HL-60 (cell line): ENCODE measurements around the gene ULK2.
"Not testable (repeated sequence)": the region's sequence is repeated elsewhere in the genome, so short reads cannot be mapped to it uniquely, and the experiment has no call there.

Source experiments
- DNase-seq, 2 experiments: peaks; one replicate each; pipeline ENCODE4 v3.0.0-alpha.2; 2010 to 2020; ENCODE audit warnings: low read depth in 1 of 2, low spot score in 1 of 2
- H3K27ac ChIP-seq: fragments of 250-450 bp; sonication (Bioruptor Pico); replicated peaks from 2 replicates; pipeline ENCODE4 v1.5.1; 2020; ENCODE audit warnings: mild to moderate bottlenecking, moderate library complexity
- H3K27me3 ChIP-seq: fragments of 250-450 bp; sonication (Bioruptor Pico); 2 replicates; pipeline ENCODE4 v1.5.1; 2021; ENCODE audit warnings: mild to moderate bottlenecking, moderate library complexity; ENCODE audit not compliant: insufficient read depth, poor library complexity, severe bottlenecking
- H3K4me3 ChIP-seq: replicated peaks from 2 replicates; pipeline ENCODE4 v1.5.1; 2011; ENCODE audit warnings: mild to moderate bottlenecking, control low read depth, low read length; ENCODE audit not compliant: insufficient read depth
- GABPA ChIP-seq: IDR thresholded peaks from 2 replicates; pipeline ENCODE4 v1.6.1; 2012; ENCODE audit warnings: low read depth
- POLR2AphosphoS5 ChIP-seq: IDR thresholded peaks from 2 replicates; pipeline ENCODE4 v1.6.1; 2012; ENCODE audit warnings: low read depth
- SPI1 ChIP-seq: IDR thresholded peaks from 2 replicates; pipeline ENCODE4 v1.6.1; 2012; ENCODE audit warnings: low read depth, mild to moderate bottlenecking, borderline replicate concordance
- TF ChIP-seq, protein P1 (sequence below): IDR thresholded peaks from one replicate; pipeline ENCODE4 v1.5.1; 2011; ENCODE audit warnings: low read length, control low read depth, inconsistent platforms; ENCODE audit not compliant: insufficient read depth
- TF ChIP-seq, protein P2 (sequence below): IDR thresholded peaks from 2 replicates; pipeline ENCODE4 v1.6.1; 2012; ENCODE audit warnings: low read depth; ENCODE audit not compliant: insufficient replicate concordance

The ULK2 gene

DNA sequence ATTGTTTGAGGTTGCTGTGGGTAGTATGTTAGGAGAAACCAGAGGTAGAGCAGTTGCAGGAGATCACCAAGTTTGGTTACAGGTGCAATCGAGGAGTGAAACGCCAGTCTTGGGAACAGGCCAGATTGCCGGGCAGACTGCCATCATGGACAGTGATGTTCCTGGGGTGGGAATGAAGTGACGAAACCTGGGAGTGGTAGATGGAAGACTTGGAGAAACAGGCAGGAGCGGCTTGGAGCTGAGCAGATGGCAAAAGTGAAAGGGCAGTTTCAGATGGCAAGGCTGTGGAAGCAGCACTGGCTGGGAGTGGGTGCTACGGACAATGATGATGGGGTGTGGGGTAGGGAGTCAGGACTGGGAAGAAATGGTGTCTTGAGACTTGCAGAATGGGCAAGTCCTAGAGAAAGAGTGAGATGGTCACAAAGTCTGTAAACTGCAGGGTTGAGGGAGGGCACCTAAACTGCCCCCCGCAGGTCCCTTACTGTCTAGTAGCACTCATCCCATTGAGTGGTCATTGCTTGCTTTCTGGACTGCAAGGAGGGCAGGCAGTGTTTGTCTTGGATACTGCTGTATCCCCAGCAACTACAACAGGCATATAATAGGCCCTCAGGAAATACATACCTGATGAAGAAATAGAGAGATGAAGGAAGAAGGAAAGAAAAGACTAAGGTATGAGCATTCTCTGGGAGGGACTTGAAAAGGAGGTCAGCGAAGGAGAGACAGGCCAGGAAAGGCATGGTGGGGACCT, 29.5 kb upstream of the ULK2 start:
- TF ChIP-seq, protein P1, sequence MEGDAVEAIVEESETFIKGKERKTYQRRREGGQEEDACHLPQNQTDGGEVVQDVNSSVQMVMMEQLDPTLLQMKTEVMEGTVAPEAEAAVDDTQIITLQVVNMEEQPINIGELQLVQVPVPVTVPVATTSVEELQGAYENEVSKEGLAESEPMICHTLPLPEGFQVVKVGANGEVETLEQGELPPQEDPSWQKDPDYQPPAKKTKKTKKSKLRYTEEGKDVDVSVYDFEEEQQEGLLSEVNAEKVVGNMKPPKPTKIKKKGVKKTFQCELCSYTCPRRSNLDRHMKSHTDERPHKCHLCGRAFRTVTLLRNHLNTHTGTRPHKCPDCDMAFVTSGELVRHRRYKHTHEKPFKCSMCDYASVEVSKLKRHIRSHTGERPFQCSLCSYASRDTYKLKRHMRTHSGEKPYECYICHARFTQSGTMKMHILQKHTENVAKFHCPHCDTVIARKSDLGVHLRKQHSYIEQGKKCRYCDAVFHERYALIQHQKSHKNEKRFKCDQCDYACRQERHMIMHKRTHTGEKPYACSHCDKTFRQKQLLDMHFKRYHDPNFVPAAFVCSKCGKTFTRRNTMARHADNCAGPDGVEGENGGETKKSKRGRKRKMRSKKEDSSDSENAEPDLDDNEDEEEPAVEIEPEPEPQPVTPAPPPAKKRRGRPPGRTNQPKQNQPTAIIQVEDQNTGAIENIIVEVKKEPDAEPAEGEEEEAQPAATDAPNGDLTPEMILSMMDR = no peak
- TF ChIP-seq SPI1 (no peak), POLR2AphosphoS5 (no peak), GABPA (no peak)
- TF ChIP-seq, protein P2, sequence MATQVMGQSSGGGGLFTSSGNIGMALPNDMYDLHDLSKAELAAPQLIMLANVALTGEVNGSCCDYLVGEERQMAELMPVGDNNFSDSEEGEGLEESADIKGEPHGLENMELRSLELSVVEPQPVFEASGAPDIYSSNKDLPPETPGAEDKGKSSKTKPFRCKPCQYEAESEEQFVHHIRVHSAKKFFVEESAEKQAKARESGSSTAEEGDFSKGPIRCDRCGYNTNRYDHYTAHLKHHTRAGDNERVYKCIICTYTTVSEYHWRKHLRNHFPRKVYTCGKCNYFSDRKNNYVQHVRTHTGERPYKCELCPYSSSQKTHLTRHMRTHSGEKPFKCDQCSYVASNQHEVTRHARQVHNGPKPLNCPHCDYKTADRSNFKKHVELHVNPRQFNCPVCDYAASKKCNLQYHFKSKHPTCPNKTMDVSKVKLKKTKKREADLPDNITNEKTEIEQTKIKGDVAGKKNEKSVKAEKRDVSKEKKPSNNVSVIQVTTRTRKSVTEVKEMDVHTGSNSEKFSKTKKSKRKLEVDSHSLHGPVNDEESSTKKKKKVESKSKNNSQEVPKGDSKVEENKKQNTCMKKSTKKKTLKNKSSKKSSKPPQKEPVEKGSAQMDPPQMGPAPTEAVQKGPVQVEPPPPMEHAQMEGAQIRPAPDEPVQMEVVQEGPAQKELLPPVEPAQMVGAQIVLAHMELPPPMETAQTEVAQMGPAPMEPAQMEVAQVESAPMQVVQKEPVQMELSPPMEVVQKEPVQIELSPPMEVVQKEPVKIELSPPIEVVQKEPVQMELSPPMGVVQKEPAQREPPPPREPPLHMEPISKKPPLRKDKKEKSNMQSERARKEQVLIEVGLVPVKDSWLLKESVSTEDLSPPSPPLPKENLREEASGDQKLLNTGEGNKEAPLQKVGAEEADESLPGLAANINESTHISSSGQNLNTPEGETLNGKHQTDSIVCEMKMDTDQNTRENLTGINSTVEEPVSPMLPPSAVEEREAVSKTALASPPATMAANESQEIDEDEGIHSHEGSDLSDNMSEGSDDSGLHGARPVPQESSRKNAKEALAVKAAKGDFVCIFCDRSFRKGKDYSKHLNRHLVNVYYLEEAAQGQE = no peak
- Histone ChIP-seq H3K27ac (no peak overlapping the region), H3K4me3 (no peak overlapping the region), H3K27me3 (no peaks in the 10 kb centered on the region)
- no peak for DNase-seq

DNA sequence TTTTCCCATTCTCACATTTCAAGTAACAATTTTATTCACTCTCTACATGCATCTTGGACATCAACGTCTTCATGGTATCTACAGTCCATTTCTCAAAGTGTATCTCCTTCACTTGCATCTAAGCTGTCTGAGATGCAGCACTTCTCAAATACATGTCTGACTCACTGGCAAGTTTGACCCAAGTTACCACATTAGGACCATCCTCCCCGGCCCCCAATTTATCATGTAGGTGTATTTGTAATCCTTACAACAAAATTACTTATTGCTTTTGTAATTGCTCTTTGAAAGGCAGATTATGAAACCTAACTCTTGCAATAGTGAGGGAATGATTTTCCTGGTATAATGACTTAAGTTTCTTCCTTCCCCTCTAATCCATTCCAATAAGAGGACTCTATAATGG, 28.9 kb upstream of the ULK2 start:
- Histone ChIP-seq H3K27me3 (no peaks in the 10 kb centered on the region), H3K27ac (no peak overlapping the region), H3K4me3 (no peak overlapping the region)
- TF ChIP-seq POLR2AphosphoS5 (no peak), SPI1 (no peak), GABPA (no peak)
- TF ChIP-seq, protein P1 = no peak
- TF ChIP-seq, protein P2 = no peak
- no peak for DNase-seq

DNA sequence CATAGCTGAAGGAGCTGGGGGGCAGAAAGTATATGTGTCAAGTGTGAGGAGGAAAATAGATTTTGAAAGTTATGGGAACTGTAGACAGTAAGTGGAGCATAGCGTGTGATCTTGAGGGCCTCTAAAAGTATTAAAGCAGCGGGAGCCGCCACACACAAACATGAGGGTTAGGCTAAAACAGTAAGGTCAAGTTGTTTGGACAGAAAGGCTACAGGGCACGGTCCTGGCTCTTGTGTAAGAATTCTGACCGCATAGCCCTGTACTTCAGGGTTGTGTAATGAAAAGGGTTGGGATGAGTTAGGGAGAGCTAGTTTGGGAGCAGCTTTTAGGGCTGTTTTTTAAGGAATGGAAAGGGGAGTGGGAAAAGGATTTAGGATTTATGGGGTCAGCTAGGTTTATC, 22.8 kb upstream of the ULK2 start:
- not testable (repeated sequence) for H3K27me3 ChIP-seq, H3K27ac ChIP-seq, H3K4me3 ChIP-seq, DNase-seq

DNA sequence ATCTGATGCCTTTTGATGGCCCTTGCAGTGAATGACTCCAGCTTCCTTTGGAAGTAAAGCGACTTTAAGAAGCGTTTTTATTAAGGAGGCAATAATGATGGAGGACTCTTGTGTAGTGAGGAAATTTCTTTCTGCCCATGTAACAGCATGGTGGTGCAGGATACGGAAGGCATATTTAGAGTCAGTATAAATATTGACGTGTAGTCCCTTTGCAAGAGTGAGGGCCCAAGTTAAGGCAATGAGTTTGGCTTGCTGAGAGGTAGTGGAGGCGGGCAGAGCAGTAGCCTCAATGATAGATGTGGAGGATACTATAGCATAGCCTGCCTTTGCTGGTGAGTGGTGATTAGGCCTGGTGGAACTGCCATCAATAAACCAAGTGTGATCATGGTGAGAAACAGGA, 22.3 kb upstream of the ULK2 start:
- not testable (repeated sequence) for H3K27me3 ChIP-seq, H3K27ac ChIP-seq, DNase-seq, H3K4me3 ChIP-seq

DNA sequence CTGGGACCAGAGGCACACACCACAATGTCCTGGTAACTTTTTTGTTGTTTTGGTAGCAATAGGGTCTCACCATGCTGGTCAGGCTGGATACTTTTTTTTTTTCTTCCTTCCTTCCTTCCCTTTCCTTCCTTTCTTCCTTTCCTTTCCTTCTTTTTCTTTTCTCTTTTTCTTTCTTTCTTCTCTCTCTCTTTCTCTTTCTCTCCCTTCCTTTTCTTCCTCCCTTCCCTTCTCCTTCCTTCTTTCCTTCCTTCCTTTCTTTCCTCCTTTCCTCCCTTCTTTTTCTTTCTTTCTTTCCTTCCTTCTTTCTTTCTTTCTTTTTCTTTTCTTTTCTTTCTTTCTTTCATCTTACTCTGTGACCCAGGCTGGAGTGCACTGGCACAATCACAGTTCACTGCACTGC, 18.4 kb upstream of the ULK2 start:
- DNase-seq = no peak
- TF ChIP-seq, protein P2 = no peak
- TF ChIP-seq, protein P1 = no peak
- TF ChIP-seq SPI1 (no peak), GABPA (no peak), POLR2AphosphoS5 (no peak)
- no peaks in the 10 kb centered on the region for H3K27me3 ChIP-seq
- H3K4me3 ChIP-seq = no peak overlapping the region
- no peak overlapping the region for H3K27ac ChIP-seq
